Measurements from ENCODE around the gene MRAP. TPM values are rescaled to one million over a fixed set of nuclear protein-coding genes. Genes with fewer than 3 reads are reported as not detected.

The MRAP gene
- polyA plus RNA-seq, 10 donors = 0.36 to 1.2 (median 0.82) TPM; not detected in 7

GRCh38 chr21:32322103-32322502 is 23.4 kb downstream of the MRAP start:
- DNase-seq = no peak

- no peak for DNase-seq
These were observed 24.0 kb downstream of the MRAP start for GRCh38 chr21:32322676-32323075.

GRCh38 chr21:32325706-32326105 is 27.1 kb downstream of the MRAP start:
- DNase-seq = no peak

GRCh38 chr21:32328595-32328994 is 29.9 kb downstream of the MRAP start:
- peak; percentile 68 to 83 (median 79) for DNase-seq

GRCh38 chr21:32329331-32329730 is 30.7 kb downstream of the MRAP start:
- DNase-seq = peak; percentile 48 to 83 (median 79)

- no peak for DNase-seq
These were observed 31.1 kb downstream of the MRAP start for GRCh38 chr21:32329776-32330175.

GRCh38 chr21:32330784-32331311 is 32.2 kb downstream of the MRAP start:
- DNase-seq = no peak

GRCh38 chr21:32331444-32332305 is 33.0 kb downstream of the MRAP start:
- DNase-seq = no peak

GRCh38 chr21:32332463-32332951 is 33.9 kb downstream of the MRAP start:
- DNase-seq = no peak

- DNase-seq = no peak
These were observed 35.5 kb downstream of the MRAP start for GRCh38 chr21:32333953-32334673.

GRCh38 chr21:32334980-32335531 is 36.4 kb downstream of the MRAP start:
- DNase-seq = no peak

GRCh38 chr21:32335601-32336575 is 37.2 kb downstream of the MRAP start:
- DNase-seq = no peak

GRCh38 chr21:32336711-32337110 is 38.1 kb downstream of the MRAP start:
- no peak for DNase-seq

- no peak for DNase-seq
These were observed 38.6 kb downstream of the MRAP start for GRCh38 chr21:32337206-32337605.

- DNase-seq = no peak
These were observed 39.7 kb downstream of the MRAP start for GRCh38 chr21:32338209-32338921.

- DNase-seq = no peak
These were observed 42.5 kb downstream of the MRAP start for GRCh38 chr21:32340863-32341848.

GRCh38 chr21:32346951-32347350 is 48.3 kb downstream of the MRAP start:
- no peak for DNase-seq

GRCh38 chr21:32347351-32347750 is 48.7 kb downstream of the MRAP start:
- DNase-seq = no peak

- no peak for DNase-seq
These were observed 49.3 kb downstream of the MRAP start for GRCh38 chr21:32347977-32348376.

Data from muscle of back (tissue), 11 donors.